ENCODE measurements around the gene ETV6. TPM values are rescaled to one million over a fixed set of nuclear protein-coding genes. Genes with fewer than 3 reads are reported as not detected.

ETV6 gene
- total RNA-seq, 6 donors from 2014 or later: 22.2 to 93.2 (median 37.5) TPM

DNA sequence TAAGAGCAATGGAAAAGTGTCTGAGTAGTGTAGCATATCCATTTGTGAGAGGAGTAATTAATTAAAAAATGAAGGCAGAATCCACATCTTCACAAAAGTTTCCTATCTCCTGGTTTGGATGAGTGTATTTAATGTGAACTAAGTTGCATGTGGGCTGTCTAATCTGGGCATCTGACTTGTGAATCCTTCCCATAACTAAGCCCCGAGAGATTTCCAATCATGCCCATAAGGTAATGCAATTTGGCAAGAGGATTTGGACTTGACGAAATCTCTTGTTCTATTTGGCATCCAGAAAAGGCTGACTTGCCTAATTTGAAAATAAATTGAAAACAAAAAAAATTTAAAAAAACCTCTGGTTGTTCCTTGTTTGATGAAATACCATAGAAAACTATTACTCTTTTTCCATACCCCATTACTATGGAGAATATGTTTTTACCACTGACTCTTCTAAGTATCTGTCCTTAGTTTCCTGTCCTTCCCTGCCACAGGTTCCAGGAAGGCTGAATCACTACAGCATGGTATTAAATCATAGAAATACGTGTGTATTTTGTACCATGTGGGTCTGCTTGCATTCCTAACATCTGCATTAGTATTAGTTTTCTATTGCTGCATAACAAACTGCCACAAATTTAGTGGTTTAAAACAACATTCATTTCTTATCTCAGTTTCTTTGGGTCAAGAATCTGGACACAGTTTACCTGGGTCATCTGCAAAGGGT lies 48.4 kb downstream of the ETV6 start:
- TF ChIP-seq POLR2AphosphoS5 (IDR thresholded peaks at IDR 0.05) (no peak), POLR2A (IDR thresholded peaks at IDR 0.05) (no peak), EP300 (IDR thresholded peaks at IDR 0.05) (no peak), CTCF (IDR thresholded peaks at IDR 0.05) (no peak)
- H3K27me3 ChIP-seq: no peaks in the 10 kb centered on the region
- no peak for DNase-seq
- peak in 1 of 2 donors; percentile 57 for ATAC-seq (ENCODE audit: low FRiP score in 2 of 2)
- H3K27ac ChIP-seq: no peak overlapping the region
- H3K4me1 ChIP-seq: peaks cover 0 to 16% (median 9%) of the 10 kb centered on the region in 4 donors
- no peaks in the 10 kb centered on the region for H3K9me3 ChIP-seq
- no peak overlapping the region for H3K4me3 ChIP-seq
- no peaks in the 10 kb centered on the region for H3K36me3 ChIP-seq
- 73 to 79% methylated on average over 3 of the region's 3 CpGs for WGBS, 2 donors

DNA sequence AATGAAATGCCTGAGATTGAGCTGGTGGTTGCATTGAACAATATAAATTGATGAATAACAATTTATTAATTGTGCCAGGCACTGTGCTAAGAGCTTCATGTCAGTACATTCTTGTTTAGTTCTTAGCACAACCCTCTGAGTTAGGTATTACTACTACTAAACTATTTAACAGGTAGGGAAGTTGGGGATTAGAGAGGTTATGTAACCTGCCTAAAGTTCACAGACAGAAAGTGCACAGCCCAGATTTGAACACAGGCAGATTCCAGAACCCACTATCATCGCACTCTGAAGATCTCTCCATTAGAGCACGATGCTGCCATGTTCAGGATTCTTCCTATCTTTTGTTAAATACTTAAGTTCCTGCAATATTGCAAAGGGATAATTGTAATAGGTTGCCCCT lies 49.3 kb downstream of the ETV6 start:
- Histone ChIP-seq H3K27ac (no peak overlapping the region), H3K4me3 (no peak overlapping the region), H3K36me3 (no peaks in the 10 kb centered on the region), H3K4me1 (peaks cover 0 to 19% (median 8%) of the 10 kb centered on the region in 4 donors), H3K9me3 (no peaks in the 10 kb centered on the region), H3K27me3 (no peaks in the 10 kb centered on the region)
- TF ChIP-seq EP300 (IDR thresholded peaks at IDR 0.05) (no peak), POLR2A (IDR thresholded peaks at IDR 0.05) (no peak)
- ATAC-seq (ENCODE audit: low FRiP score in 2 of 2) (no peak), DNase-seq (no peak)
- WGBS, 2 donors: 92 to 100% methylated on average over 2 of the region's 2 CpGs

DNA sequence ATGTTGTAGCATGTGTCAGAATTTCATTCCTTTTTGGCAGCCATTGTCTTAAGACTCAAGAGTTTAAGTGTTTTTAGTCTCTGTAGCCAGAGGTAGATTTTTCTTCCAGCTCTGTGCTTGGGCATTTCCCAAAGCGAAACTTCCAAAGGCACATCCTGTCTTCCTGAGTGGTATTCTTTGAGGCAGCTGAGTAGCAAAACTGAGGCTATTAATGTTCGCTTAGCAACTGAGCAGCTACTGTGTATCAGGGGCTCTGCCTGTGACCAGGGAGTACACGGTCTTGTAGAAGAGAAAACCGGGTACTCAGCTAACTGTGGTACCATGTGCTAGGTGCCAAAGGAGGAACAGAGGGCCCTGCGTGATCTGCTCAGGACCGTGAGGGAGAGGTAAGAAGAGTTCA lies 52.0 kb downstream of the ETV6 start:
- Histone ChIP-seq H3K36me3 (no peaks in the 10 kb centered on the region), H3K9me3 (no peaks in the 10 kb centered on the region), H3K27ac (peak overlapping the region in 2 of 4 donors; percentile 1 to 67), H3K4me1 (peaks cover 7 to 36% (median 20%) of the 10 kb centered on the region in 4 donors), H3K4me3 (no peak overlapping the region), H3K27me3 (no peaks in the 10 kb centered on the region)
- TF ChIP-seq POLR2A (IDR thresholded peaks at IDR 0.05): no peak
- TF ChIP-seq EP300 (IDR thresholded peaks at IDR 0.05): no peak
- no peak for TF ChIP-seq CTCF (IDR thresholded peaks at IDR 0.05)
- TF ChIP-seq POLR2AphosphoS5 (IDR thresholded peaks at IDR 0.05): no peak
- 56 to 70% methylated on average over 6 of the region's 6 CpGs for WGBS, 2 donors
- DNase-seq (no peak), ATAC-seq (ENCODE audit: low FRiP score in 2 of 2) (no peak)

- ATAC-seq (ENCODE audit: low FRiP score in 2 of 2): no peak
- Histone ChIP-seq H3K36me3 (no peaks in the 10 kb centered on the region), H3K4me3 (no peak overlapping the region), H3K27me3 (no peaks in the 10 kb centered on the region), H3K9me3 (no peaks in the 10 kb centered on the region), H3K4me1 (peaks cover 20 to 52% (median 31%) of the 10 kb centered on the region in 4 donors), H3K27ac (no peak overlapping the region)
- TF ChIP-seq EP300 (IDR thresholded peaks at IDR 0.05) (no peak), POLR2AphosphoS5 (IDR thresholded peaks at IDR 0.05) (no peak)
- WGBS, 2 donors: 86 to 92% methylated on average over 5 of the region's 5 CpGs
- DNase-seq: no peak
Measured at GRCh38 chr12:11702959-11703358, 53.5 kb downstream of the ETV6 start.

GRCh38 chr12:11703378-11703777 lies 53.9 kb downstream of the ETV6 start:
- no peaks in the 10 kb centered on the region for H3K27me3 ChIP-seq
- DNase-seq (no peak), ATAC-seq (ENCODE audit: low FRiP score in 2 of 2) (no peak)
- H3K4me3 ChIP-seq: no peak overlapping the region
- 83 to 93% methylated on average over 4 of the region's 4 CpGs for WGBS, 2 donors
- H3K27ac ChIP-seq: no peak overlapping the region
- no peaks in the 10 kb centered on the region for H3K9me3 ChIP-seq
- no peaks in the 10 kb centered on the region for H3K36me3 ChIP-seq
- peaks cover 20 to 55% (median 30%) of the 10 kb centered on the region in 4 donors for H3K4me1 ChIP-seq
- TF ChIP-seq CTCF (IDR thresholded peaks at IDR 0.05) (no peak), EP300 (IDR thresholded peaks at IDR 0.05) (no peak), POLR2AphosphoS5 (IDR thresholded peaks at IDR 0.05) (no peak), POLR2A (IDR thresholded peaks at IDR 0.05) (no peak)

DNA sequence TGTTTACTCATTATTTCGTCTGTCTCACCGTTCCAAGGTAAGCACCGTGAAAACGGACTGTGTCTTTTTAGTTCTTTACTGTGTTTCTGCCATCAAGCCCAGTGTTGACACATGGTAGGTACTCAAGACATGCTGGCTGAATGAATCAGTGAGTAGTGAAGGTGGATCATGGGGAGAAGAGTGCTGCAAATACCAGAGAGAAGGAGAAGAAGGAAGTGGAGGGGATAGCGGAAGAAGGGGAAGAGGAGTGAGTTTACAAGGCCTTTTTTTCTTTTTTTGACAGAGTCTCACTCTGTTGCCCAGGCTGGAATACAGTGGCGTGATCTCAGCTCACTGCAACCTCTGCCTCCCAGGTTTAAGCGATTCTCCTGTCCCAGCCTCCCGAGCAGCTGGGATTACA lies 54.6 kb downstream of the ETV6 start:
- Histone ChIP-seq H3K27me3 (no peaks in the 10 kb centered on the region), H3K4me1 (peaks cover 20 to 51% (median 30%) of the 10 kb centered on the region in 4 donors), H3K36me3 (no peaks in the 10 kb centered on the region), H3K4me3 (no peak overlapping the region), H3K27ac (peak overlapping the region in 1 of 4 donors; percentile 21), H3K9me3 (no peaks in the 10 kb centered on the region)
- DNase-seq: no peak
- TF ChIP-seq POLR2A (IDR thresholded peaks at IDR 0.05) (no peak), POLR2AphosphoS5 (IDR thresholded peaks at IDR 0.05) (no peak), EP300 (IDR thresholded peaks at IDR 0.05) (no peak), CTCF (IDR thresholded peaks at IDR 0.05) (no peak)
- 89 to 94% methylated on average over 8 of the region's 8 CpGs for WGBS, 2 donors
- ATAC-seq (ENCODE audit: low FRiP score in 2 of 2): peak in 1 of 2 donors; percentile 21

Measured in upper lobe of left lung (tissue), 6 donors.